ENCODE data around the gene TGFBR3. TPM values are rescaled to one million over a fixed set of nuclear protein-coding genes. Genes with fewer than 3 reads are reported as not detected.
A peak's percentile ranks its signal among the peaks of the same experiment; 100 is the strongest.

The TGFBR3 gene
- total and polyA plus RNA-seq, 2 of the 8 experiments (the other 6 are each of a cell fraction or from before 2014, with no cell fraction given): 2.0 to 6.1 TPM

- Histone ChIP-seq H2AK5ac (ENCODE audit: low read depth, low read length) (no peak overlapping the region), H4K20me1 (replicated peaks in 1 of 2; ENCODE audit: control insufficient read depth in 1 of 2, insufficient read depth in 2 of 2, low read length in 2 of 2) (no peaks in the 10 kb centered on the region), H3K18ac (ENCODE audit: extremely low read depth, low read length) (no peak overlapping the region), H2BK15ac (ENCODE audit: low read length) (no peak overlapping the region), H3K4ac (replicated peaks; ENCODE audit: insufficient read length, low read depth, low read length) (no peak overlapping the region), H3K27ac (ENCODE audit: low read depth, low read length) (no peak overlapping the region), H2AFZ (ENCODE audit: low read length) (peak overlapping the region; percentile 96), H2BK20ac (ENCODE audit: low read length) (no peak overlapping the region), H4K8ac (ENCODE audit: extremely low read depth, insufficient read depth, low read length) (no peak overlapping the region), H3K79me2 (ENCODE audit: control insufficient read depth in 1 of 2, insufficient read depth in 2 of 2, low read length in 2 of 2) (no peaks in the 10 kb centered on the region), H3K79me1 (ENCODE audit: low read depth, low read length) (no peaks in the 10 kb centered on the region), H3K4me1 (replicated peaks in 1 of 4; ENCODE audit: control insufficient read depth in 3 of 4, insufficient read depth in 4 of 4, low read length in 3 of 4) (peaks cover 8 to 16% (median 13%) of the 10 kb centered on the region in 4 experiments), H3K4me2 (ENCODE audit: insufficient read depth in 1 of 2, low read depth in 2 of 2, low read length in 2 of 2) (no peak overlapping the region; a peak in 1 of 4 replicates), H3K9me3 (ENCODE audit: insufficient read depth in 2 of 2, low read depth in 1 of 2, low read length in 1 of 2) (no peaks in the 10 kb centered on the region), H3K23ac (ENCODE audit: insufficient read length) (no peak overlapping the region), H3K27me3 (replicated peaks in 1 of 4; ENCODE audit: control insufficient read depth in 3 of 4, extremely low read depth in 1 of 4, insufficient read depth in 3 of 4, low read length in 3 of 4) (no peaks in the 10 kb centered on the region), H4K91ac (replicated peaks; ENCODE audit: insufficient read length, low read length) (peak overlapping the region; percentile 1), H2BK5ac (ENCODE audit: low read depth, low read length) (no peak overlapping the region), H2BK12ac (ENCODE audit: low read depth, low read length) (no peak overlapping the region), H3K14ac (ENCODE audit: insufficient read length) (no peak overlapping the region), H3K9ac (replicated peaks in 1 of 4; ENCODE audit: extremely low read depth in 1 of 4, low read depth in 3 of 4, low read length in 3 of 4) (no peak overlapping the region), H3K56ac (replicated peaks; ENCODE audit: insufficient read length, low read depth, low read length) (no peak overlapping the region), H3K4me3 (ENCODE audit: extremely low read depth in 1 of 4, insufficient read depth in 2 of 4, low read depth in 3 of 4, low read length in 4 of 4) (no peak overlapping the region), H2BK120ac (replicated peaks; ENCODE audit: low read depth, low read length) (no peak overlapping the region), H4K5ac (ENCODE audit: insufficient read length, low read depth, low read length) (no peak overlapping the region), H3K23me2 (ENCODE audit: low read depth, low read length) (no peaks in the 10 kb centered on the region), H3K36me3 (ENCODE audit: control insufficient read depth in 2 of 4, insufficient read depth in 4 of 4, low read length in 3 of 4) (no peaks in the 10 kb centered on the region)
- POLR2A ChIA-PET (ENCODE audit: partially characterized antibody): no interaction called here
- FAIRE-seq (peak; percentile 19), DNase-seq (ENCODE audit: low read depth in 1 of 2, low spot score in 2 of 2) (no peak)
- CTCF ChIA-PET (ENCODE audit: partially characterized antibody): interaction anchor here (0.6 to 1.5 kb wide), 2 partner anchors 24 to 105 kb away, joined by 3 read pairs; no protein-coding TSS in a partner anchor
- WGBS, 2 experiments (ENCODE audit: extremely low coverage in 1 of 2, insufficient coverage in 1 of 2, insufficient read length in 1 of 2, insufficient replicate concordance in 2 of 2, low coverage in 1 of 2, low lambda C conversion rate in 2 of 2, missing lambda C conversion rate in 1 of 2): 86% methylated on average over 3 of the region's 3 CpGs; no CpG with 5 or more reads in 1 of the 2 experiments
Measured at GRCh38 chr1:91682882-91683597, 202.9 kb downstream of the TGFBR3 start.

Data from H1 (cell line).